Measurements from ENCODE around the gene F11R. TPM values are rescaled to one million over a fixed set of nuclear protein-coding genes. Genes with fewer than 3 reads are reported as not detected.
"Not testable (repeated sequence)": the region's sequence is repeated elsewhere in the genome, so short reads cannot be mapped to it uniquely, and the experiment has no call there.

The F11R gene
- total RNA-seq, 4 donors from 2014 or later, result 22.6 to 45.3 (median 26.6) TPM

- no peak overlapping the region for H3K4me3 ChIP-seq
- H3K9me3 ChIP-seq, result no peaks in the 10 kb centered on the region
- DNase-seq, result no peak
- H3K27me3 ChIP-seq, result no peaks in the 10 kb centered on the region
- H3K27ac ChIP-seq, result no peak overlapping the region
- intact Hi-C loops (cut with DNase I; ENCODE audit: low total_unique reads), result no loop called here
- H3K36me3 ChIP-seq, result no peaks in the 10 kb centered on the region
- TF ChIP-seq CTCF (IDR thresholded peaks at IDR 0.05), result no peak
- no peak for TF ChIP-seq POLR2A (IDR thresholded peaks at IDR 0.05)
- no peaks in the 10 kb centered on the region for H3K4me1 ChIP-seq
Observed at GRCh38 chr1:161066694-161067093, 45.7 kb upstream of the F11R start.

GRCh38 chr1:161065681-161066080 lies 44.7 kb upstream of the F11R start:
- H3K9me3 ChIP-seq; H3K27me3 ChIP-seq; intact Hi-C loops (cut with DNase I; ENCODE audit: low total_unique reads); H3K4me3 ChIP-seq; H3K27ac ChIP-seq; H3K4me1 ChIP-seq; DNase-seq; H3K36me3 ChIP-seq: not testable (repeated sequence)

GRCh38 chr1:161063936-161064335 lies 43.0 kb upstream of the F11R start:
- H3K4me1 ChIP-seq; intact Hi-C loops (cut with DNase I; ENCODE audit: low total_unique reads); H3K27me3 ChIP-seq; H3K4me3 ChIP-seq; DNase-seq; H3K36me3 ChIP-seq; H3K27ac ChIP-seq; H3K9me3 ChIP-seq: not testable (repeated sequence)

GRCh38 chr1:161061419-161061818 lies 40.5 kb upstream of the F11R start:
- Histone ChIP-seq H3K27me3 (no peaks in the 10 kb centered on the region), H3K27ac (no peak overlapping the region), H3K9me3 (no peaks in the 10 kb centered on the region), H3K4me1 (no peaks in the 10 kb centered on the region), H3K36me3 (no peaks in the 10 kb centered on the region), H3K4me3 (no peak overlapping the region)
- intact Hi-C loops (cut with DNase I; ENCODE audit: low total_unique reads), result no loop called here
- no peak for TF ChIP-seq POLR2A (IDR thresholded peaks at IDR 0.05)
- no peak for TF ChIP-seq CTCF (IDR thresholded peaks at IDR 0.05)
- no peak for DNase-seq

GRCh38 chr1:161059293-161059692 lies 38.3 kb upstream of the F11R start:
- intact Hi-C loops (cut with DNase I; ENCODE audit: low total_unique reads), result no loop called here
- H3K9me3 ChIP-seq, result no peaks in the 10 kb centered on the region
- H3K4me1 ChIP-seq, result no peaks in the 10 kb centered on the region
- DNase-seq, result no peak
- H3K4me3 ChIP-seq, result no peak overlapping the region
- TF ChIP-seq POLR2A (IDR thresholded peaks at IDR 0.05), result no peak
- TF ChIP-seq CTCF (IDR thresholded peaks at IDR 0.05), result no peak
- H3K36me3 ChIP-seq, result no peaks in the 10 kb centered on the region
- H3K27ac ChIP-seq, result no peak overlapping the region
- no peaks in the 10 kb centered on the region for H3K27me3 ChIP-seq

- no peak overlapping the region for H3K27ac ChIP-seq
- H3K9me3 ChIP-seq, result no peaks in the 10 kb centered on the region
- no peak for TF ChIP-seq POLR2A (IDR thresholded peaks at IDR 0.05)
- TF ChIP-seq CTCF (IDR thresholded peaks at IDR 0.05), result no peak
- intact Hi-C loops (cut with DNase I; ENCODE audit: low total_unique reads), result no loop called here
- no peak overlapping the region for H3K4me3 ChIP-seq
- no peaks in the 10 kb centered on the region for H3K4me1 ChIP-seq
- no peaks in the 10 kb centered on the region for H3K36me3 ChIP-seq
- no peak for DNase-seq
- H3K27me3 ChIP-seq, result no peaks in the 10 kb centered on the region
Observed at GRCh38 chr1:161054805-161055204, 33.9 kb upstream of the F11R start.

All from uterus (tissue), 4 donors.